H1 (cell line): Measurements from ENCODE around the gene MVP. TPM values are rescaled to one million over a fixed set of nuclear protein-coding genes. Genes with fewer than 3 reads are reported as not detected.

Source experiments
- CTCF ChIA-PET: fragments of 300-600 bp; sonication (Branson Sonifier 250); formaldehyde crosslinking; loops from one replicate; lab custom pipeline; 2021; ENCODE audit not compliant: partially characterized antibody; lab: Charles Lee
- POLR2A ChIA-PET: fragments of 300-600 bp; sonication (Branson Sonifier 250); formaldehyde crosslinking; loops from one replicate; lab custom pipeline; 2021; ENCODE audit warnings: inconsistent platforms; ENCODE audit not compliant: partially characterized antibody; lab: Charles Lee
- DNase-seq, 2 experiments: peaks; one replicate each; pipeline versions ENCODE4 v3.0.0 to v3.0.0-alpha.2; 2010 to 2022; ENCODE audit warnings: low spot score in 2 of 2, low read depth in 1 of 2, mixed read lengths in 1 of 2
- FAIRE-seq: peaks from 2 replicates; lab custom pipeline; 2011; peaks lifted over from hg19 to GRCh38; lab: Jason Lieb, UNC
- H2AFZ ChIP-seq: 2 replicates; pipeline ENCODE4 v1.8.1; 2012; ENCODE audit warnings: low read length, inconsistent platforms
- H2AK5ac ChIP-seq: 2 replicates; pipeline ENCODE4 v1.6.1; 2013; ENCODE audit warnings: low read depth, low read length
- H2BK120ac ChIP-seq: replicated peaks from 2 replicates; pipeline ENCODE3; 2013; ENCODE audit warnings: low read depth, low read length, inconsistent platforms
- H2BK12ac ChIP-seq: 2 replicates; pipeline ENCODE4 v1.6.1; 2013; ENCODE audit warnings: low read depth, low read length
- H2BK15ac ChIP-seq: 2 replicates; pipeline ENCODE4 v1.6.1; 2013; ENCODE audit warnings: low read length
- H2BK20ac ChIP-seq: 2 replicates; pipeline ENCODE4 v1.6.1; 2013; ENCODE audit warnings: low read length
- H2BK5ac ChIP-seq: 2 replicates; pipeline ENCODE4 v1.6.1; 2013; ENCODE audit warnings: low read depth, low read length
- H3K14ac ChIP-seq: 2 replicates; pipeline ENCODE4 v1.6.1; 2013; ENCODE audit warnings: inconsistent platforms; ENCODE audit not compliant: insufficient read length
- H3K18ac ChIP-seq: 2 replicates; pipeline ENCODE4 v1.6.1; 2013; ENCODE audit warnings: low read length; ENCODE audit errors: extremely low read depth
- H3K23ac ChIP-seq: 2 replicates; pipeline ENCODE4 v1.6.1; 2013; ENCODE audit warnings: inconsistent platforms; ENCODE audit not compliant: insufficient read length
- H3K23me2 ChIP-seq: 2 replicates; pipeline ENCODE4 v1.6.1; 2013; ENCODE audit warnings: low read depth, low read length
- H3K27ac ChIP-seq: 2 replicates; pipeline ENCODE4 v1.6.1; 2011; ENCODE audit warnings: low read depth, low read length, inconsistent platforms
- H3K27me3 ChIP-seq, 4 experiments: replicated peaks in 1 of 4; 1 replicate in 1 of 4; 2 replicates in 3 of 4; pipeline versions ENCODE4 v1.6.1 to v1.8.1; 2011 to 2013; ENCODE audit warnings: low read length in 3 of 4, mild to moderate bottlenecking in 3 of 4, inconsistent platforms in 2 of 4, mixed read lengths in 2 of 4, moderate library complexity in 1 of 4; ENCODE audit not compliant: control insufficient read depth in 3 of 4, insufficient read depth in 3 of 4; ENCODE audit errors: extremely low read depth in 1 of 4
- H3K36me3 ChIP-seq, 4 experiments: 2 replicates each; pipeline versions ENCODE4 v1.6.1 to v1.8.1; 2011 to 2013; ENCODE audit warnings: mild to moderate bottlenecking in 4 of 4, low read length in 3 of 4, moderate library complexity in 2 of 4, control low read depth in 1 of 4, inconsistent platforms in 1 of 4; ENCODE audit not compliant: insufficient read depth in 4 of 4, control insufficient read depth in 2 of 4
- H3K4ac ChIP-seq: replicated peaks from 2 replicates; pipeline ENCODE3; 2013; ENCODE audit warnings: low read length, low read depth, mixed read lengths, inconsistent platforms; ENCODE audit not compliant: insufficient read length
- H3K4me1 ChIP-seq, 4 experiments: replicated peaks in 1 of 4; 1 replicate in 1 of 4; 2 replicates in 3 of 4; pipeline versions ENCODE4 v1.6.1 to v1.8.1; 2011 to 2013; ENCODE audit warnings: low read length in 3 of 4, inconsistent platforms in 2 of 4, mixed read lengths in 1 of 4; ENCODE audit not compliant: insufficient read depth in 4 of 4, control insufficient read depth in 3 of 4
- H3K4me2 ChIP-seq, 2 experiments: 2 replicates each; pipeline versions ENCODE4 v1.6.1 to v1.8.1; 2011 to 2013; ENCODE audit warnings: low read depth in 2 of 2, low read length in 2 of 2, control low read depth in 1 of 2, inconsistent platforms in 1 of 2, mild to moderate bottlenecking in 1 of 2; ENCODE audit not compliant: insufficient read depth in 1 of 2
- H3K4me3 ChIP-seq, 4 experiments: fragments of 200-600, 300-600 bp in 1 of 4; sonication (generic), shearing (Covaris generic), sonication (Bioruptor Twin) in 1 of 4; 2 replicates each; pipeline versions ENCODE4 v1.5.1 to v1.8.1; 2011 to 2016; ENCODE audit warnings: low read length in 4 of 4, low read depth in 3 of 4, control low read depth in 2 of 4, inconsistent platforms in 2 of 4, mild to moderate bottlenecking in 2 of 4, mixed read lengths in 1 of 4, moderate library complexity in 1 of 4; ENCODE audit not compliant: insufficient read depth in 2 of 4; ENCODE audit errors: extremely low read depth in 1 of 4
- H3K56ac ChIP-seq: replicated peaks from 2 replicates; pipeline ENCODE3; 2013; ENCODE audit warnings: low read depth, mild to moderate bottlenecking, mixed read lengths, low read length, inconsistent platforms; ENCODE audit not compliant: insufficient read length
- H3K79me1 ChIP-seq: 2 replicates; pipeline ENCODE4 v1.6.1; 2013; ENCODE audit warnings: low read depth, low read length, control low read depth
- H3K79me2 ChIP-seq, 2 experiments: 2 replicates each; pipeline versions ENCODE4 v1.6.1 to v1.8.1; 2012 to 2013; ENCODE audit warnings: low read length in 2 of 2, mild to moderate bottlenecking in 2 of 2, inconsistent platforms in 1 of 2; ENCODE audit not compliant: insufficient read depth in 2 of 2, control insufficient read depth in 1 of 2
- H3K9ac ChIP-seq, 4 experiments: replicated peaks in 1 of 4; 1 replicate in 1 of 4; 2 replicates in 3 of 4; pipeline versions ENCODE4 v1.6.1 to v1.8.1; 2011 to 2013; ENCODE audit warnings: low read depth in 3 of 4, low read length in 3 of 4, control low read depth in 2 of 4, mild to moderate bottlenecking in 2 of 4, moderate library complexity in 2 of 4, inconsistent platforms in 1 of 4; ENCODE audit errors: extremely low read depth in 1 of 4
- H3K9me3 ChIP-seq, 2 experiments: 2 replicates each; pipeline versions ENCODE4 v1.6.1 to v1.8.1; 2012 to 2013; ENCODE audit warnings: mild to moderate bottlenecking in 2 of 2, moderate library complexity in 2 of 2, control low read depth in 1 of 2, inconsistent platforms in 1 of 2, low read depth in 1 of 2, low read length in 1 of 2, mixed read lengths in 1 of 2; ENCODE audit not compliant: insufficient read depth in 2 of 2
- H4K20me1 ChIP-seq, 2 experiments: replicated peaks in 1 of 2; 2 replicates each; pipeline versions ENCODE3 to v1.8.1; 2011 to 2013; ENCODE audit warnings: inconsistent platforms in 2 of 2, low read length in 2 of 2, mild to moderate bottlenecking in 1 of 2; ENCODE audit not compliant: insufficient read depth in 2 of 2, control insufficient read depth in 1 of 2
- H4K5ac ChIP-seq: 2 replicates; pipeline ENCODE4 v1.6.1; 2013; ENCODE audit warnings: low read length, low read depth, mixed read lengths, inconsistent platforms; ENCODE audit not compliant: insufficient read length
- H4K8ac ChIP-seq: 2 replicates; pipeline ENCODE4 v1.8.0; 2013; ENCODE audit warnings: mild to moderate bottlenecking, moderate library complexity, low read length, inconsistent platforms; ENCODE audit not compliant: insufficient read depth; ENCODE audit errors: extremely low read depth
- H4K91ac ChIP-seq: replicated peaks from 2 replicates; pipeline ENCODE3; 2013; ENCODE audit warnings: low read length, mixed read lengths, inconsistent platforms; ENCODE audit not compliant: insufficient read length
- EGR1 ChIP-seq: IDR thresholded peaks from 2 replicates; pipeline ENCODE4 v1.6.1; 2011; ENCODE audit warnings: low read depth, low read length, borderline replicate concordance
- FOSL1 ChIP-seq: IDR thresholded peaks from 2 replicates; pipeline ENCODE4 v1.6.1; 2011; ENCODE audit warnings: mild to moderate bottlenecking, low read depth, low read length, moderate library complexity; ENCODE audit not compliant: insufficient read depth
- JUN ChIP-seq: IDR thresholded peaks from 2 replicates; pipeline ENCODE4 v1.6.1; 2011; ENCODE audit warnings: low read depth, mild to moderate bottlenecking, improper control_type of control experiment, low read length
- KDM1A ChIP-seq: fragments of 200-600, 300-600 bp; sonication (generic); IDR thresholded peaks from 2 replicates; pipeline ENCODE4 v1.7.1; 2016; ENCODE audit warnings: mild to moderate bottlenecking, low read length, borderline replicate concordance
- SUZ12 ChIP-seq: fragments of 200-600 bp; sonication (generic); IDR thresholded peaks from 2 replicates; pipeline ENCODE4 v1.6.1; 2012; ENCODE audit warnings: mild to moderate bottlenecking, inconsistent platforms, low read length, moderate library complexity, mixed read lengths
- TAF7 ChIP-seq: optimal IDR thresholded peaks from 2 replicates; pipeline ENCODE3; 2011; ENCODE audit warnings: low read depth, mild to moderate bottlenecking, inconsistent platforms, low read length, moderate library complexity, borderline replicate concordance
- TEAD4 ChIP-seq: IDR thresholded peaks from 2 replicates; pipeline ENCODE4 v1.6.1; 2012; ENCODE audit warnings: low read depth, low read length, inconsistent platforms, mixed read lengths
- YY1 ChIP-seq: IDR thresholded peaks from 2 replicates; pipeline ENCODE4 v1.6.1; 2011; ENCODE audit warnings: low read depth, mild to moderate bottlenecking, low read length
- ZNF274 ChIP-seq: IDR thresholded peaks from 2 replicates; pipeline ENCODE4 v1.7.0; 2012; ENCODE audit warnings: low read length, borderline replicate concordance; ENCODE audit errors: extremely low read depth
- WGBS, 2 experiments: shearing (Covaris generic) in 1 of 2; methylation state at CpG; one replicate each; pipeline versions ENCODE4 v1.1.6 to v1.1.7; 2013 to 2015; ENCODE audit warnings: low lambda C conversion rate in 2 of 2, mixed read lengths in 2 of 2, inconsistent platforms in 1 of 2, low coverage in 1 of 2, missing lambda C conversion rate in 1 of 2; ENCODE audit not compliant: insufficient replicate concordance in 2 of 2, insufficient coverage in 1 of 2, insufficient read length in 1 of 2; ENCODE audit errors: extremely low coverage in 1 of 2, missing lambda C conversion rate in 1 of 2; 5-methylcytosine and 5-hydroxymethylcytosine counted together
- polyA plus RNA-seq, 7 experiments: library from polyadenylated mRNA; depleted of rRNA in 3 of 7; stranded (reverse) in 5 of 7; unstranded in 2 of 7; fragments of >200 nt in 5 of 7; fragments of 200-250 nt in 2 of 7; gene quantifications; 1 replicate in 5 of 7; 2 replicates in 1 of 7; 4 replicates in 1 of 7; pipeline versions ENCODE4 v1.2.1 to v1.2.3, GENCODE V29; 2011 to 2013; ENCODE audit warnings: missing spikeins in 2 of 7, mixed read lengths in 2 of 7
- total RNA-seq: library from RNA; stranded (reverse); fragmentation: NEBNext Ultra II Directional; extraction: Animal tissue kit (Norgen Biotek cat#: 25700); gene quantifications from 2 replicates; pipeline ENCODE4 v1.2.1, GENCODE V29; 2021

MVP gene
- total and polyA plus RNA-seq, 2 of the 8 experiments (the other 6 are each of a cell fraction or from before 2014, with no cell fraction given): 1.9 TPM

DNA sequence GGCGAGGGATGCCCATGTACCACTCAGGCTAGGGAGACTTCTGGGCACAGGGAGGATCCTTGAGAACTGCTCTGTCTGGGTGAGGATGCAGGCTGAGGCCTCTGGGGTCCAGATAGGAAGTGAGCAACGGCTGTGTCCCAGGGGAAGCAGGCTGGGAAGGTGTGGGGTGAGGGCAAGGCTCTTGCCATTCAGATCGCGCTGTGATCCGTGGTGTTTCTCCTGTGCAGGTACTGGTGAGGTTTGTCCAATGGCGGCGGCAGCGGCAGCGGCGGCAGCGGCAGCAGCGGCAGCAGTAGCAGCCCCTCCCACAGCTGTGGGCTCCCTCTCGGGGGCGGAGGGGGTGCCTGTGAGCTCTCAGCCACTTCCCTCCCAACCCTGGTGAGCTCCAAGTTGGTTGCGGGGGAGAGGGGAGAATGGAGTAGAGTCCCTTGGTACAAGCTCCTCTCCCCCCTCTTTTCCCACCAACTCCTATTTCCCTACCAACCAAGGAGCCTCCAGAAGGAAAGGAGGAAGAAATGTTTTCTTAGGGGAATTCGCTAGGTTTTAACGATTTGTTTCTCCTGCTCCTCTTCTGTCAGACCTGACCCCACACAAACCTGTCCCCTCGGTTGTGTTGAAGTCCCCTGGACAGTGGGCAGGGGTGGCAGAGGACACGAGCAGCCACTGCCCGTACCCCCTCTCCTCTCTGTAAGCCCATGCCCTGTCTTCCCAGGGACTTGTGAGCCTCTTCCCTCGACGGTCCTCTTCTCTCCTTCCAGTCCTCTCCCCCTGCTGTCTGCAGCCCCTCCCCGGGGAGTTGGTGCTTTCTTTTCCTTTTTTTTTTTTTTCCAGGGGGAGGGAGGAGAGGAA is 10.2 kb upstream of the MVP start:
- Histone ChIP-seq H2BK12ac (no peak overlapping the region), H2BK5ac (0 out of 2 replicates have a peak overlapping the region, but pooled peaks have one; percentile 48), H3K4me3 (peak overlapping the region; percentile 1 to 85 (median 22); a peak in 6 of 8 replicates), H3K23ac (no peak overlapping the region), H2AFZ (no peak overlapping the region), H2AK5ac (no peak overlapping the region), H3K27ac (no peak overlapping the region; the same call in 1 of the 2 replicates), H3K4ac (no peak overlapping the region), H4K91ac (peak overlapping the region; percentile 25), H3K14ac (no peak overlapping the region), H3K18ac (peak overlapping the region; percentile 38), H3K79me1 (no peaks in the 10 kb centered on the region; the same call in 1 of the 2 replicates), H3K27me3 (no peaks in the 10 kb centered on the region), H4K8ac (no peak overlapping the region), H3K4me2 (peak overlapping the region; percentile 91 to 92), H2BK15ac (no peak overlapping the region), H3K36me3 (peaks cover 6 to 25% (median 10%) of the 10 kb centered on the region in 4 experiments), H4K20me1 (peaks cover 15 to 21% of the 10 kb centered on the region in 2 experiments), H3K9me3 (no peaks in the 10 kb centered on the region), H3K56ac (no peak overlapping the region), H3K4me1 (peaks cover 0 to 51% (median 41%) of the 10 kb centered on the region in 4 experiments; a peak in 6 of 7 replicates), H3K23me2 (peaks cover 34% of the 10 kb centered on the region), H3K79me2 (peaks cover 7 to 30% of the 10 kb centered on the region in 2 experiments), H2BK120ac (no peak overlapping the region), H3K9ac (no peak overlapping the region; a peak in 1 of 7 replicates), H2BK20ac (no peak overlapping the region), H4K5ac (no peak overlapping the region)
- POLR2A ChIA-PET: interaction anchor here (1.0 to 2.3 kb wide), 9 partner anchors 11 to 243 kb away, joined by 3 to 21 read pairs (median 5); partner anchors contain the start of genes CDIPT, KIF22, MVP and QPRT
- WGBS, 2 experiments: 78% methylated on average over 18 of the region's 23 CpGs; no CpG with 5 or more reads in 1 of the 2 experiments
- CTCF ChIA-PET: interaction anchor here (0.6 to 4.4 kb wide), 4 partner anchors 8 to 245 kb away, joined by 3 to 30 read pairs (median 3); partner anchors contain the start of genes MVP and PAGR1
- TF ChIP-seq KDM1A (no peak), EGR1 (no peak), JUN (no peak), TEAD4 (no peak), TAF7 (no peak), YY1 (no peak), FOSL1 (no peak), SUZ12 (no peak), ZNF274 (no peak)
- DNase-seq: no peak
- FAIRE-seq: no peak
